ENCODE data around the gene UGT1A5.

Gene UGT1A5

DNA sequence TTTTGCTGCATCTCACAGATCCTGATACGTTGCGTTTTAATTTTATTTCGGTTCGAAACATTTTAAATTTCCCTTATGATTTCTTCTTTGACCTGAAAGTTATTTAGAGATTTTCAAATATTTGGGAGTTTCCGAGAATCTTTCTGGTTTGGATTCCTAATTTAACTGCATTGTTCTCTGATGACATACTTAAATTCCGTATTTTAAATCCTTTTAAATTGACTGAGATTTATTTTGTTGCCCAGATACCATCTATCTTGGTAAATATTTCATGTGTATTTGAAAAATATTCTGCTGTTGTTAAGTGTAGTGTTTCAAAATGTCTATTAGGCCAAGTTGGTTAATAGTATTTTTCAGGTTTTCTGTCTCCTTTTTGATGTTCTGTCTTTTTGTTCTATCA lies 103.2 kb downstream of the UGT1A5 start:
- no peak overlapping the region for H3K27ac ChIP-seq (ENCODE audit: low read depth, low read length)
- H3K9ac ChIP-seq (ENCODE audit: low read length in 5 of 5): no peak overlapping the region
- no peak overlapping the region for H3K4me3 ChIP-seq (ENCODE audit: low read depth in 1 of 5, low read length in 5 of 5)
- H3K9me3 ChIP-seq (ENCODE audit: control insufficient read depth in 5 of 5, low read length in 5 of 5): peaks cover 0 to 3% (median 0%) of the 10 kb centered on the region in 5 donors
- no peaks in the 10 kb centered on the region for H3K36me3 ChIP-seq (ENCODE audit: control insufficient read depth in 5 of 5, insufficient read depth in 5 of 5, low read length in 5 of 5)
- H3K27me3 ChIP-seq (ENCODE audit: control insufficient read depth in 5 of 5, insufficient read depth in 4 of 5, low read length in 5 of 5): peaks cover 0 to 2% (median 0%) of the 10 kb centered on the region in 5 donors
- peaks cover 0 to 28% (median 17%) of the 10 kb centered on the region in 5 donors for H3K4me1 ChIP-seq (ENCODE audit: control insufficient read depth in 5 of 5, insufficient read depth in 5 of 5, low read length in 5 of 5)

DNA sequence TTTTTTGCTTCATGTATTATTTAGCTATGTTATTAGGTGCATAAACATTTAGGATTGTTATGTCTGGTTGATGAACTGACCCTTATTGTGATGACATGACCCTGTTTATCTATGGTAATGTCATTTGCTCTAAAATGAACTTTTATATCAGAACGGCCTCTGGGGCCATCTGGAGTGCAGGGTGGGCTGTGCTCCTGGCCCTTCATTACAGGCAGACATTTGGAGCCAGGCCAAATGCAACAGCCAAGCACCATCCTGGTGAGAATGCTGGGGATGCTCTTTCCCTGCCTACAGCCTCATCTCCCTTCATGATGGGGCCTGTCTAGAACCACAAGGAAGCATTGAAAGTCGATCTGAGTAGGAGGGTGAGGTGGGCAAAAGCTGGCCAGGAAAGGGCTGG lies 103.6 kb downstream of the UGT1A5 start:
- no peaks in the 10 kb centered on the region for H3K36me3 ChIP-seq (ENCODE audit: control insufficient read depth in 5 of 5, insufficient read depth in 5 of 5, low read length in 5 of 5)
- peaks cover 0 to 3% (median 0%) of the 10 kb centered on the region in 5 donors for H3K9me3 ChIP-seq (ENCODE audit: control insufficient read depth in 5 of 5, low read length in 5 of 5)
- no peak overlapping the region for H3K27ac ChIP-seq (ENCODE audit: low read depth, low read length)
- peaks cover 0 to 2% (median 0%) of the 10 kb centered on the region in 5 donors for H3K27me3 ChIP-seq (ENCODE audit: control insufficient read depth in 5 of 5, insufficient read depth in 4 of 5, low read length in 5 of 5)
- peaks cover 0 to 28% (median 17%) of the 10 kb centered on the region in 5 donors for H3K4me1 ChIP-seq (ENCODE audit: control insufficient read depth in 5 of 5, insufficient read depth in 5 of 5, low read length in 5 of 5)
- no peak overlapping the region for H3K9ac ChIP-seq (ENCODE audit: low read length in 5 of 5)
- no peak overlapping the region for H3K4me3 ChIP-seq (ENCODE audit: low read depth in 1 of 5, low read length in 5 of 5)

DNA sequence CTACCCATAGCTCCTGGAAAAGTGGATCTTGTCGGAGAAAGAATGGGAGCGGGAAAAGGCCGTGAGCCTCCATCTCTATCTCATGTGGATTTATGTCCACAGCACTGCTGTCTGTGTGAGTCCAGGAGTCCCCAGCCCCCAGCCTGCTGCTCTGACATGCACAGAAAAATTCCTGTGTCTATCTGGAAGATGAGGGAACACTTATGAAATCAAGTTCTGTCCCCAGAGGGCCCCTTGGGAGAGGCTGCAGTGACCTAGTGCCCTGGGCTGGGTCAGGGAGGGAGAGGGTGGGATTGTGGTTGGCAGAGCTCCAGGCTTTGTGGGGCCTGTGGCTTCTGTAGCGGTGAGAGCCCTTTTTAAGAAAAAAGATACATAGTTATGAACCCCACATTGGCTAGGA lies 104.1 kb downstream of the UGT1A5 start:
- Histone ChIP-seq H3K9me3 (ENCODE audit: control insufficient read depth in 5 of 5, low read length in 5 of 5) (peaks cover 0 to 3% (median 0%) of the 10 kb centered on the region in 5 donors), H3K36me3 (ENCODE audit: control insufficient read depth in 5 of 5, insufficient read depth in 5 of 5, low read length in 5 of 5) (no peaks in the 10 kb centered on the region), H3K27ac (ENCODE audit: low read depth, low read length) (no peak overlapping the region), H3K27me3 (ENCODE audit: control insufficient read depth in 5 of 5, insufficient read depth in 4 of 5, low read length in 5 of 5) (peaks cover 0 to under 1% (median 0%) of the 10 kb centered on the region in 5 donors), H3K4me1 (ENCODE audit: control insufficient read depth in 5 of 5, insufficient read depth in 5 of 5, low read length in 5 of 5) (peaks cover 0 to 28% (median 17%) of the 10 kb centered on the region in 5 donors), H3K9ac (ENCODE audit: low read length in 5 of 5) (no peak overlapping the region), H3K4me3 (ENCODE audit: low read depth in 1 of 5, low read length in 5 of 5) (no peak overlapping the region)

DNA sequence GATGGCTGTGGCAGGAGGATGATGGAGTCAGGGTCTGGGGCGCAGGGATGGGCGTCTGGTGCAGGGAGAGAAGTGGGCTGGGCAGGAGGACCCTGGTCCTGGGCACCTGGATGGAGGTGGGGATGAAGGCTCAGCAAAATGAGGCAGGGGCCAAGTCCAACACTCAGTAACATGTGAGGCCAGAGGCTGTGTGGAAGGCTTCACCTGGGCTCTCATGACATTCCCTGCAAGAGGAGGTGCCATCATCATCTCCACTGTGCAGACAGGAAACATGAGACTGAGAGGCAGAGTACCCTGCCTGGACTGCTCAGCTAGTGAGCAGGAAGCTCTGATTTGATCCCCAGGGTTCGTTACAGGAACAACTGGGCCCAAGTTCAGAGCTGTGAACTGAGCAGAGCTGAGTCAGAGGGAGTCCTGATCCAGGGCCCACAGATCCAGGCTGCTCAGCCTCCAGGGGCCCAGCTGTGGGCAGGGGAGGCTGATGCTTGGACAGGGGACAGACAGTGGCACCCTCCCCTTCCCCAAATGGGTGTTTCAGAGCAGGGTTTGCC lies 104.7 kb downstream of the UGT1A5 start:
- peaks cover 0 to 28% (median 17%) of the 10 kb centered on the region in 5 donors for H3K4me1 ChIP-seq (ENCODE audit: control insufficient read depth in 5 of 5, insufficient read depth in 5 of 5, low read length in 5 of 5)
- H3K9ac ChIP-seq (ENCODE audit: low read length in 5 of 5): no peak overlapping the region
- no peak overlapping the region for H3K4me3 ChIP-seq (ENCODE audit: low read depth in 1 of 5, low read length in 5 of 5)
- H3K36me3 ChIP-seq (ENCODE audit: control insufficient read depth in 5 of 5, insufficient read depth in 5 of 5, low read length in 5 of 5): no peaks in the 10 kb centered on the region
- H3K27ac ChIP-seq (ENCODE audit: low read depth, low read length): no peak overlapping the region
- peaks cover 0 to 3% (median 0%) of the 10 kb centered on the region in 5 donors for H3K9me3 ChIP-seq (ENCODE audit: control insufficient read depth in 5 of 5, low read length in 5 of 5)
- no peaks in the 10 kb centered on the region for H3K27me3 ChIP-seq (ENCODE audit: control insufficient read depth in 5 of 5, insufficient read depth in 4 of 5, low read length in 5 of 5)

DNA sequence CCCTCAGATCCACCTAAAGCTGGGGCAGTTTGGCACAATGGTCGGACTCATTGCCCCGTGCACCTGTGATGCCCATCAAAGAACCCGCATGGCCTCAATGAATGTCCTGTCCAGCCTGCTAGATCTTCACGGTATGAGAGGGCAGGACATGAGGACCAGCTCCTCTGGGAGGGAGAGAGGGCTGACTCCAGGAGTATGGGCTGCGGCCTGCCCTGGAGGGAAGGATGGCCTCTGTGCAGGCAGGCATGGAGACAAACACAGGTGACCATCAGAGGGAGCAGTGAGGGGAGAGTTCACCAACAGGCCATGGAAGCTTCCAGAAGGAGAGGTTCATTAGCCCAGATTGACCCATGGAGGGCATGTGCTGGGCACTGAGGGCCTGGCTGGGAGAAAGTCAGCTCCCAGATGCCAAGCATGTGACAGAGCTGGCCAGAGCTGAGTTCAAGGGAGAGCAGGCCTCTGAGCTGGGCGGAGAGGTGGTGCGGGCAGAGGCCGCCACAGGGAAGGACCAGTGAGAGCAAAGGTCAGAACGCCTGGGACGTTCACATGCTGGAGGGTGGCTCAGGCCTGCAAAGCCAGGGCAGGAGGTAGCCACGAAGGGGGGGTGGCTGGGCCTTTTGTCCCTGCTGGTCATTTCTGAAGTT lies 105.4 kb downstream of the UGT1A5 start:
- no peak overlapping the region for H3K4me3 ChIP-seq (ENCODE audit: low read depth in 1 of 5, low read length in 5 of 5)
- H3K9ac ChIP-seq (ENCODE audit: low read length in 5 of 5): no peak overlapping the region
- H3K9me3 ChIP-seq (ENCODE audit: control insufficient read depth in 5 of 5, low read length in 5 of 5): peaks cover 0 to 3% (median 0%) of the 10 kb centered on the region in 5 donors
- no peak overlapping the region for H3K27ac ChIP-seq (ENCODE audit: low read depth, low read length)
- no peaks in the 10 kb centered on the region for H3K36me3 ChIP-seq (ENCODE audit: control insufficient read depth in 5 of 5, insufficient read depth in 5 of 5, low read length in 5 of 5)
- peaks cover 0 to 28% (median 17%) of the 10 kb centered on the region in 5 donors for H3K4me1 ChIP-seq (ENCODE audit: control insufficient read depth in 5 of 5, insufficient read depth in 5 of 5, low read length in 5 of 5)
- H3K27me3 ChIP-seq (ENCODE audit: control insufficient read depth in 5 of 5, insufficient read depth in 4 of 5, low read length in 5 of 5): no peaks in the 10 kb centered on the region

DNA sequence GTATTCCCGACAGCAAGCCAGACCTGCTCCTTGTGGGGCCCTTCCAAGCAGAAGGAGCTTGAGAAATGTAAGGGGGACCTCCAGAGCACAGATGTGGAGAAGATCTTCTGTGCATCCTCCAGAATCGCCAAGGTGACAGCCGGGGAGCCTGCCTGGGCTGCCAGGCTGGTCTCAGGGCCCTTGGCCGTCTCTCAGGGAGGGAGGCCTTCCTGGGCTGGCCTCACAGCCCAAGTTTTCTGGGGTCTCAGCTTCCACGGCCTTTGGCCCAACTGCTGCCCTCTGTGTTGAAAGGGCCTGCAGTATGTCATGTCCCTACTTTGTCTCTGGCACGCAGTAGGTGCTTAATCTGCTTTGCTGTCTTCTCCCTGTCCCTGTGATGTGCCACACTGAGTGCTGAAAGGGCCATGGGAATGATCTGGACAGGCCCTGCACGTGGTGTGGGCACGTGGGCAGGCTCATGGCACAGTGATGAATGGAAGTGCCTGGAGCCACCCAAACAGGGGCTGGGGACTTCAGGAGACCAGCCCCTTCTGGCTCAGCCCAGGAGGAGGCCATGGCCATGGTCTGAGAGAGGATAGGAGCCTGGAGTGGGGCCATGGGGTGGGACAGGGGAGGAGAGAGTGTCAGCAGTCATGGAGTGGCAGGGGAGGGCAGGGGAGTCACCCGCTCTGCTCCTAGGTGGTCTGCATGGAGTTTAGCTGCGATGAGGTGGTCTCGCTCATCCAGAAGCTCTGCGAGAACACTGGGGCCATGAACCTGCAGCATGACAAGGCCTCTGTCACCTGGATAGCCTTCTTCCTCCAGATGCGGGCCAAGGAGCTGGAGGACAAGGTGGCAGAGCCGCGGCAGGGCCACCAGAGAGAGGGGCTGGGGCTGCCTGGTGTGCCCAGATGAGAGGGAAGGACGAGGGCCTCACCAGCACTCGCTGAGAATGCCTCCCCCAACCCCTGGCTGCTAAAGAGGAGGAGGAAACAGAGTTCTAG lies 106.2 kb downstream of the UGT1A5 start:
- Histone ChIP-seq H3K36me3 (ENCODE audit: control insufficient read depth in 5 of 5, insufficient read depth in 5 of 5, low read length in 5 of 5) (no peaks in the 10 kb centered on the region), H3K27me3 (ENCODE audit: control insufficient read depth in 5 of 5, insufficient read depth in 4 of 5, low read length in 5 of 5) (no peaks in the 10 kb centered on the region), H3K27ac (ENCODE audit: low read depth, low read length) (no peak overlapping the region), H3K9ac (ENCODE audit: low read length in 5 of 5) (no peak overlapping the region), H3K4me1 (ENCODE audit: control insufficient read depth in 5 of 5, insufficient read depth in 5 of 5, low read length in 5 of 5) (peaks cover 0 to 35% (median 17%) of the 10 kb centered on the region in 5 donors), H3K4me3 (ENCODE audit: low read depth in 1 of 5, low read length in 5 of 5) (no peak overlapping the region), H3K9me3 (ENCODE audit: control insufficient read depth in 5 of 5, low read length in 5 of 5) (peaks cover 0 to 3% (median 0%) of the 10 kb centered on the region in 5 donors)

DNA sequence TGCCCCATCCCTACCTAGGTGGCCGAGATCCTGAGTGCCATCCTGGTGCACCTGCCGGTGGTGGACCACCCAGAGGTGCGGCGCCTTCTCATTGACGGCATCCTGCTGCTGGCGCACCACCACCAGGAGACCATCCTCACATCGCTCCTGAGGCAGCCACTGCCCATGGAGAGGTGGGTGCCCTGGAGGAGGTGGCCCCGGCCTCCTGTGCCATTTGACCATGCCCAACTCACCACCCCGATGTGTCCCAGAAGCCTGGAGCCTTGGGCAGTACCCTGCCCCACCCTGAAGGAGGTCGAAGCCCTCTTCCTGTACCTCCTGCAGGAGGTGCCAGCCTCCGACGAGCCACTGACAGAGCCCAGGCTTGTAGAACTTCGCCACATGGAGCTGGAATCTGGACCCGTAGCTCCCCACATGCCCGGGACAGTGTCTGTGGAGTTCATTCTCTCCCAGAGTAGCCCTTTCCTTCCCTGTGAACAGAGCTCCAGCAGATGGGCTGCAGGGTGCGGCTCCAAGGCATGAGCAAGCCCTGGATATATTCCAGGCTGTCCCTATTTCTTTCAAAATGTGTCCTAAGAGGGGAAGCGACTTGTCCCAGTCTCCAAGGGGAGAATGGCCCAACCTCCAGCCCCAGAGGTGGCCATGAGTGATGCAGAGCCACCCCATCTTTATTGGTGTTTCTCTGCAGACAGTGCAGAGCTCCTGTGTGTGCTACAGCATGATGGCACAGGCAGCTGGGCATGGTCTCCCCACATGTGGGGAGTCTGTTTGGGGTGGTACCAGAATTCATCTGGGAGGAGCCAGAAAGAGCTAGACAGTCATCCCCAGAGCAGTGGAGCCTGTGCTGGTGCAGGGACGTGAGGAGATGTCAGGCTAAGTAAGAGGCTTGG lies 107.4 kb downstream of the UGT1A5 start:
- Histone ChIP-seq H3K4me3 (ENCODE audit: low read depth in 1 of 5, low read length in 5 of 5) (no peak overlapping the region), H3K9ac (ENCODE audit: low read length in 5 of 5) (no peak overlapping the region)

GRCh38 chr2:233820774-233821105 lies 108.0 kb downstream of the UGT1A5 start:
- Histone ChIP-seq H3K9ac (ENCODE audit: low read length in 5 of 5) (no peak overlapping the region), H3K36me3 (ENCODE audit: control insufficient read depth in 5 of 5, insufficient read depth in 5 of 5, low read length in 5 of 5) (no peaks in the 10 kb centered on the region), H3K9me3 (ENCODE audit: control insufficient read depth in 5 of 5, low read length in 5 of 5) (peaks cover 0 to 3% (median 0%) of the 10 kb centered on the region in 5 donors), H3K27me3 (ENCODE audit: control insufficient read depth in 5 of 5, insufficient read depth in 4 of 5, low read length in 5 of 5) (no peaks in the 10 kb centered on the region), H3K4me3 (ENCODE audit: low read depth in 1 of 5, low read length in 5 of 5) (no peak overlapping the region), H3K4me1 (ENCODE audit: control insufficient read depth in 5 of 5, insufficient read depth in 5 of 5, low read length in 5 of 5) (peaks cover 0 to 35% (median 17%) of the 10 kb centered on the region in 5 donors), H3K27ac (ENCODE audit: low read depth, low read length) (no peak overlapping the region)

More for the DNA sequence above, 107.4 kb downstream of the UGT1A5 start:
- Histone ChIP-seq H3K27ac (ENCODE audit: low read depth, low read length) (no peak overlapping the region), H3K36me3 (ENCODE audit: control insufficient read depth in 5 of 5, insufficient read depth in 5 of 5, low read length in 5 of 5) (no peaks in the 10 kb centered on the region), H3K9me3 (ENCODE audit: control insufficient read depth in 5 of 5, low read length in 5 of 5) (peaks cover 0 to 3% (median 0%) of the 10 kb centered on the region in 5 donors), H3K4me1 (ENCODE audit: control insufficient read depth in 5 of 5, insufficient read depth in 5 of 5, low read length in 5 of 5) (peaks cover 0 to 35% (median 17%) of the 10 kb centered on the region in 5 donors), H3K27me3 (ENCODE audit: control insufficient read depth in 5 of 5, insufficient read depth in 4 of 5, low read length in 5 of 5) (no peaks in the 10 kb centered on the region)

DNA sequence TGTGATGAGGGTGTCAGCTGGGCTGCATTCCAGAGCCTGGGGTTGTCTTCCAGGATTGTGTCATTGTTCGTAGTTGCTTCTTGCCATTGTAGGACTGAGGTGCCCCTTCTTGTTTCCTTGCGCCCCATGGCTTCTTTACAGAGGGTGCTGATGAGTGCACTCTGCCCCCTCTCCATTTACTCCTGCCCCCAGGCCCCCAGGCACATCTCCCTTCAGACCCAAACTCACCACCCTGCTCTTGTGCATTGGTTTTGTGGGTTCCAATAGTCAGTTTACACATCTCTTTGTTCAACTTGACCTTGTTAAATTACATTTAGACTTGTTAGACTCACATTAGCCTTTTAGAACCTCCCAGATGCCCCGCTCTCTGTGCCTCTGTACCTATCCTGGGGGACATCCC lies 108.5 kb downstream of the UGT1A5 start:
- H3K4me1 ChIP-seq (ENCODE audit: control insufficient read depth in 5 of 5, insufficient read depth in 5 of 5, low read length in 5 of 5): peaks cover 0 to 35% (median 17%) of the 10 kb centered on the region in 5 donors
- H3K27me3 ChIP-seq (ENCODE audit: control insufficient read depth in 5 of 5, insufficient read depth in 4 of 5, low read length in 5 of 5): no peaks in the 10 kb centered on the region
- no peak overlapping the region for H3K9ac ChIP-seq (ENCODE audit: low read length in 5 of 5)
- peaks cover 0 to 3% (median 0%) of the 10 kb centered on the region in 5 donors for H3K9me3 ChIP-seq (ENCODE audit: control insufficient read depth in 5 of 5, low read length in 5 of 5)
- H3K27ac ChIP-seq (ENCODE audit: low read depth, low read length): no peak overlapping the region
- H3K36me3 ChIP-seq (ENCODE audit: control insufficient read depth in 5 of 5, insufficient read depth in 5 of 5, low read length in 5 of 5): no peaks in the 10 kb centered on the region
- no peak overlapping the region for H3K4me3 ChIP-seq (ENCODE audit: low read depth in 1 of 5, low read length in 5 of 5)
